Liver (tissue), 9 donors: ENCODE results near the gene SKIC8. TPM values are rescaled to one million over a fixed set of nuclear protein-coding genes. Genes with fewer than 3 reads are reported as not detected.

ENCODE experiments used
- DNase-seq: peaks from one replicate; pipeline ENCODE4 v3.0.0-alpha.2; 2017; ENCODE audit warnings: low spot score
- H3K27ac ChIP-seq, 2 donors: one replicate each; pipeline ENCODE4 v1.7.0; 2013; ENCODE audit warnings: inconsistent platforms in 2 of 2, low read length in 2 of 2, control low read depth in 1 of 2, low read depth in 1 of 2, mild to moderate bottlenecking in 1 of 2
- H3K27me3 ChIP-seq, 4 donors: one replicate each; pipeline versions ENCODE4 v1.6.1 to v1.7.0; 2013; ENCODE audit warnings: low read length in 3 of 4, inconsistent platforms in 1 of 4, mild to moderate bottlenecking in 1 of 4, moderate library complexity in 1 of 4; ENCODE audit not compliant: control insufficient read depth in 4 of 4, insufficient read depth in 4 of 4
- H3K36me3 ChIP-seq, 4 donors: one replicate each; pipeline versions ENCODE4 v1.6.1 to v1.7.0; 2013; ENCODE audit warnings: low read length in 3 of 4, mild to moderate bottlenecking in 3 of 4, low read depth in 1 of 4, moderate library complexity in 1 of 4; ENCODE audit not compliant: control insufficient read depth in 4 of 4, insufficient read depth in 3 of 4
- H3K4me1 ChIP-seq, 4 donors: one replicate each; pipeline versions ENCODE4 v1.6.1 to v1.7.0; 2013; ENCODE audit warnings: low read length in 3 of 4, mild to moderate bottlenecking in 3 of 4, moderate library complexity in 1 of 4; ENCODE audit not compliant: control insufficient read depth in 4 of 4, insufficient read depth in 4 of 4
- H3K4me3 ChIP-seq, 3 donors: one replicate each; pipeline versions ENCODE4 v1.6.1 to v1.7.0; 2013; ENCODE audit warnings: low read length in 3 of 3, control low read depth in 1 of 3, low read depth in 1 of 3, mild to moderate bottlenecking in 1 of 3
- H3K9ac ChIP-seq, 2 donors: one replicate each; pipeline ENCODE4 v1.7.0; 2013; ENCODE audit warnings: low read length in 2 of 2, mild to moderate bottlenecking in 2 of 2, moderate library complexity in 2 of 2, control low read depth in 1 of 2, low read depth in 1 of 2
- H3K9me3 ChIP-seq, 4 donors: one replicate each; pipeline versions ENCODE4 v1.6.1 to v1.7.0; 2013; ENCODE audit warnings: low read length in 3 of 4; ENCODE audit not compliant: control insufficient read depth in 4 of 4
- EGR1 ChIP-seq, 2 donors: IDR thresholded peaks; 2 replicates each; pipeline ENCODE4 v1.6.1; 2016 to 2018; ENCODE audit warnings: antibody characterized with exemption in 2 of 2, low read depth in 2 of 2
- FOXA1 ChIP-seq: IDR thresholded peaks from 2 replicates; pipeline ENCODE4 v1.6.1; 2016; ENCODE audit warnings: antibody characterized with exemption
- FOXA2 ChIP-seq: IDR thresholded peaks from 2 replicates; pipeline ENCODE4 v1.6.1; 2016; ENCODE audit warnings: antibody characterized with exemption
- HNF4A ChIP-seq, 2 donors: conservative IDR thresholded peaks; 2 replicates each; pipeline ENCODE4 v1.6.1; 2016; ENCODE audit warnings: antibody characterized with exemption in 2 of 2, mild to moderate bottlenecking in 2 of 2
- NR2F2 ChIP-seq: IDR thresholded peaks from 2 replicates; pipeline ENCODE4 v1.6.1; 2016; ENCODE audit warnings: antibody characterized with exemption
- RAD21 ChIP-seq, 2 donors: IDR thresholded peaks; 2 replicates each; pipeline ENCODE4 v1.6.1; 2016; ENCODE audit warnings: antibody characterized with exemption in 2 of 2, mild to moderate bottlenecking in 2 of 2
- REST ChIP-seq: IDR thresholded peaks from 2 replicates; pipeline ENCODE4 v1.6.1; 2016; ENCODE audit warnings: antibody characterized with exemption, mild to moderate bottlenecking
- YY1 ChIP-seq: IDR thresholded peaks from 2 replicates; pipeline ENCODE4 v1.6.1; 2016; ENCODE audit warnings: antibody characterized with exemption, mild to moderate bottlenecking
- WGBS: extraction: QIAGEN DNeasy Blood & Tissue Kit; methylation state at CpG from one replicate; pipeline ENCODE4 v1.1.7; 2013; 5-methylcytosine and 5-hydroxymethylcytosine counted together
- polyA plus RNA-seq, 2 donors: library from polyadenylated mRNA; stranded (reverse) in 1 of 2; unstranded in 1 of 2; fragments of 200-250 nt in 1 of 2; fragments of >200 nt in 1 of 2; fragmentation: Nextera tagmentation in 1 of 2; extraction: Ambion mirVana in 1 of 2; gene quantifications; one replicate each; pipeline versions ENCODE4 v1.2.1 to v1.2.3, GENCODE V29; 2013 to 2015
- total RNA-seq, 2 donors: library from RNA; depleted of rRNA; stranded (reverse); fragments of >200 nt; gene quantifications; one replicate each; pipeline ENCODE4 v1.2.3, GENCODE V29; 2014
- TF ChIP-seq, protein P1 (sequence below): IDR thresholded peaks from 2 replicates; pipeline ENCODE4 v1.6.1; 2016; ENCODE audit warnings: antibody characterized with exemption
- donor health status: healthy.
- donor health status: healthy.
- donor health status: healthy.
- donor health status: healthy.
- donor health status: healthy.

SKIC8 gene
- total and polyA plus RNA-seq, 4 donors, result 33.4 to 48.7 (median 40.2) TPM

- no peak for TF ChIP-seq REST
These were observed 36.6 kb upstream of the SKIC8 start (continued) for GRCh38 chr15:78335985-78336384.

- Histone ChIP-seq H3K27me3 (peaks cover 3 to 17% (median 8%) of the 10 kb centered on the region in 4 donors), H3K27ac (no peak overlapping the region), H3K4me1 (no peaks in the 10 kb centered on the region), H3K9ac (no peak overlapping the region), H3K9me3 (no peaks in the 10 kb centered on the region), H3K36me3 (no peaks in the 10 kb centered on the region), H3K4me3 (no peak overlapping the region)
- no peak for TF ChIP-seq HNF4A (conservative IDR thresholded peaks at IDR 0.05)
- TF ChIP-seq EGR1 (IDR thresholded peaks at IDR 0.05; ENCODE audit: low read depth in 2 of 2), result no peak
- no peak for DNase-seq
- 89% methylated on average over 3 of the region's 3 CpGs for WGBS
These were observed 35.4 kb upstream of the SKIC8 start for GRCh38 chr15:78334845-78335244.

GRCh38 chr15:78329625-78330024 is 30.2 kb upstream of the SKIC8 start:
- Histone ChIP-seq H3K9me3 (no peaks in the 10 kb centered on the region), H3K36me3 (no peaks in the 10 kb centered on the region), H3K4me3 (no peak overlapping the region), H3K9ac (no peak overlapping the region), H3K27ac (no peak overlapping the region), H3K27me3 (no peaks in the 10 kb centered on the region), H3K4me1 (no peaks in the 10 kb centered on the region)
- no peak for DNase-seq
- no peak for TF ChIP-seq YY1
- no peak for TF ChIP-seq RAD21 (IDR thresholded peaks at IDR 0.05)
- TF ChIP-seq REST, result no peak
- TF ChIP-seq FOXA1, result no peak
- no peak for TF ChIP-seq FOXA2
- 69% methylated on average over 4 of the region's 4 CpGs for WGBS

DNA sequence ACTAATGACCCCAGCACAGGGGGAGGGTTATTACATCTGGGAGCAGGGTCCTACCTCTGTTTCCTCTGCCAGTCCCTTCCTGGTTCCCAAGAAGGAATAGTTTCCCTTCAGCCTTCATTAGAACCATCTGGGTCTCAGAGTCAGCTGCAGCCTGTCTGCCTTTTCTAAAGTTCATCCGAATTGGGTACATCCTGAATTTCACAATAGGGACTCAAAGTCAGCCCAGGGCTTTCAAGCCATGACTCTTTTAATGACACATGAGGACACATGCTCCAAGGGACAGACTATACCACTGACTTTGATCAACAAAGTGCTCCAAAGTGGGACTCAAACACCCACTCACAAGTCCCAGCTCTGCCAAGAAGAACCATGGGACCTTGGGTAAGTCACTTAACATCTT is 28.1 kb upstream of the SKIC8 start:
- no peak overlapping the region for H3K9ac ChIP-seq
- TF ChIP-seq RAD21 (IDR thresholded peaks at IDR 0.05), result no peak
- peak in 1 of 2 donors; percentile 30 for TF ChIP-seq HNF4A (conservative IDR thresholded peaks at IDR 0.05)
- TF ChIP-seq FOXA2, result no peak
- no peak for TF ChIP-seq NR2F2
- TF ChIP-seq, protein P1, sequence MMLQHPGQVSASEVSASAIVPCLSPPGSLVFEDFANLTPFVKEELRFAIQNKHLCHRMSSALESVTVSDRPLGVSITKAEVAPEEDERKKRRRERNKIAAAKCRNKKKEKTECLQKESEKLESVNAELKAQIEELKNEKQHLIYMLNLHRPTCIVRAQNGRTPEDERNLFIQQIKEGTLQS, result no peak
- TF ChIP-seq EGR1 (IDR thresholded peaks at IDR 0.05; ENCODE audit: low read depth in 2 of 2), result no peak
- no peak for TF ChIP-seq FOXA1
- no peak for TF ChIP-seq YY1
- no peak overlapping the region for H3K27ac ChIP-seq
- no peak for DNase-seq
- H3K4me3 ChIP-seq, result no peak overlapping the region
- no peaks in the 10 kb centered on the region for H3K27me3 ChIP-seq
- no peaks in the 10 kb centered on the region for H3K36me3 ChIP-seq
- WGBS, result 28% methylated on average over 1 of the region's 1 CpG
- H3K9me3 ChIP-seq, result no peaks in the 10 kb centered on the region
- H3K4me1 ChIP-seq, result no peaks in the 10 kb centered on the region
